Esophagus muscularis mucosa (tissue), 4 donors: ENCODE results near the gene ZNF341. TPM values are rescaled to one million over a fixed set of nuclear protein-coding genes. Genes with fewer than 3 reads are reported as not detected.

Experiments
- DNase-seq: peaks from one replicate; pipeline ENCODE4 v3.0.0-alpha.2; 2017; ENCODE audit errors: extremely low spot score
- H3K27ac ChIP-seq, 4 donors: fragments of 200-600 bp; sonication (generic); replicated peaks in 1 of 4; 1 replicate in 3 of 4; 2 replicates in 1 of 4; pipeline ENCODE4 v1.5.1; 2016 to 2019; ENCODE audit warnings: mild to moderate bottlenecking in 1 of 4
- H3K27me3 ChIP-seq, 4 donors: fragments of 200-600 bp; sonication (generic); one replicate each; pipeline versions ENCODE4 v1.5.1 to v1.6.0; 2016 to 2019
- H3K36me3 ChIP-seq, 4 donors: fragments of 200-600 bp; sonication (generic); one replicate each; pipeline ENCODE4 v1.5.1; 2016 to 2019
- H3K4me1 ChIP-seq, 4 donors: fragments of 200-600 bp; sonication (generic); one replicate each; pipeline ENCODE4 v1.5.1; 2016 to 2019
- H3K4me3 ChIP-seq, 4 donors: fragments of 200-600 bp; sonication (generic); 1 replicate in 2 of 4; 2 replicates in 2 of 4; pipeline ENCODE4 v1.5.1; 2016 to 2019; ENCODE audit warnings: mild to moderate bottlenecking in 4 of 4, moderate library complexity in 1 of 4
- H3K9me3 ChIP-seq, 4 donors: fragments of 200-600 bp; sonication (generic); 1 replicate in 3 of 4; 2 replicates in 1 of 4; pipeline ENCODE4 v1.5.1; 2016 to 2019
- CTCF ChIP-seq, 3 experiments: fragments of 200-600 bp in 2 of 3; fragments of 450-650 bp in 1 of 3; sonication (generic) in 2 of 3; IDR thresholded peaks; one replicate each; pipeline ENCODE4 v1.5.1; 2017 to 2019; ENCODE audit warnings: antibody characterized with exemption in 3 of 3, mild to moderate bottlenecking in 2 of 3, moderate library complexity in 1 of 3
- EP300 ChIP-seq: sonication (generic); formaldehyde crosslinking; IDR thresholded peaks from one replicate; pipeline ENCODE4 v1.6.1; 2017; ENCODE audit warnings: antibody characterized with exemption
- POLR2A ChIP-seq: fragments of 450-650 bp; IDR thresholded peaks from one replicate; pipeline ENCODE4 v1.6.1; 2017; ENCODE audit warnings: antibody characterized with exemption, moderate library complexity, mild to moderate bottlenecking, low read depth
- POLR2AphosphoS5 ChIP-seq, 2 donors: sonication (generic); formaldehyde crosslinking; IDR thresholded peaks; one replicate each; pipeline ENCODE4 v1.6.1; 2017; ENCODE audit warnings: antibody characterized with exemption in 2 of 2
- WGBS: methylation state at CpG from one replicate; pipeline ENCODE4 v1.1.5; 2018; 5-methylcytosine and 5-hydroxymethylcytosine counted together
- intact Hi-C: fragments of 100-400 bp; cut with DNase I; formaldehyde crosslinking; loops from one replicate; pipeline ENCODE4 v1.15.1; 2023
- total RNA-seq, 4 donors: library from RNA; depleted of rRNA; stranded (reverse); fragments of >200 nt; gene quantifications; one replicate each; pipeline versions ENCODE4 v1.1.0 to v1.2.1, GENCODE V29; 2016

ZNF341 gene
- total RNA-seq, 4 donors from 2014 or later: 1.7 to 4.2 (median 3.4) TPM

GRCh38 chr20:33837096-33837830 is 105.5 kb downstream of the ZNF341 start:
- TF ChIP-seq POLR2AphosphoS5 (IDR thresholded peaks at IDR 0.05): no peak
- TF ChIP-seq POLR2A: no peak
- TF ChIP-seq EP300: no peak
- no peak for TF ChIP-seq CTCF (IDR thresholded peaks at IDR 0.05)
- Histone ChIP-seq H3K27ac (no peak overlapping the region), H3K27me3 (no peaks in the 10 kb centered on the region), H3K9me3 (no peaks in the 10 kb centered on the region), H3K4me1 (peaks cover 83 to 95% (median 90%) of the 10 kb centered on the region in 4 donors), H3K36me3 (peaks cover 0 to 3% (median 0%) of the 10 kb centered on the region in 4 donors), H3K4me3 (no peak overlapping the region)
- intact Hi-C loops: no loop called here
- 86% methylated on average over 5 of the region's 5 CpGs for WGBS
- DNase-seq: no peak

- no peak for DNase-seq
- H3K9me3 ChIP-seq: no peaks in the 10 kb centered on the region
- WGBS: 85% methylated on average over 8 of the region's 8 CpGs
- H3K4me3 ChIP-seq: no peak overlapping the region
- TF ChIP-seq POLR2AphosphoS5 (IDR thresholded peaks at IDR 0.05): no peak
- no peak for TF ChIP-seq EP300
- TF ChIP-seq POLR2A: no peak
- TF ChIP-seq CTCF (IDR thresholded peaks at IDR 0.05): no peak
- intact Hi-C loops: no loop called here
- H3K27ac ChIP-seq: no peak overlapping the region
- peaks cover 85 to 95% (median 90%) of the 10 kb centered on the region in 4 donors for H3K4me1 ChIP-seq
- H3K36me3 ChIP-seq: peaks cover 0 to 3% (median 0%) of the 10 kb centered on the region in 4 donors
- no peaks in the 10 kb centered on the region for H3K27me3 ChIP-seq
Measured at GRCh38 chr20:33838035-33838864, 106.5 kb downstream of the ZNF341 start.

GRCh38 chr20:33839591-33839990 is 107.8 kb downstream of the ZNF341 start:
- Histone ChIP-seq H3K27ac (no peak overlapping the region), H3K27me3 (no peaks in the 10 kb centered on the region), H3K4me1 (peaks cover 80 to 94% (median 91%) of the 10 kb centered on the region in 4 donors), H3K9me3 (no peaks in the 10 kb centered on the region), H3K4me3 (no peak overlapping the region), H3K36me3 (peaks cover 0 to 3% (median 0%) of the 10 kb centered on the region in 4 donors)
- no peak for TF ChIP-seq POLR2AphosphoS5 (IDR thresholded peaks at IDR 0.05)
- no peak for TF ChIP-seq CTCF (IDR thresholded peaks at IDR 0.05)
- no peak for TF ChIP-seq EP300
- TF ChIP-seq POLR2A: no peak
- WGBS: 66% methylated on average over 3 of the region's 3 CpGs
- no peak for DNase-seq
- intact Hi-C loops: no loop called here

- 92% methylated on average over 7 of the region's 7 CpGs for WGBS
- H3K36me3 ChIP-seq: no peaks in the 10 kb centered on the region
- no peak overlapping the region for H3K27ac ChIP-seq
- no peak for DNase-seq
- H3K4me3 ChIP-seq: no peak overlapping the region
- H3K4me1 ChIP-seq: peaks cover 80 to 92% (median 91%) of the 10 kb centered on the region in 4 donors
- intact Hi-C loops: no loop called here
- TF ChIP-seq CTCF (IDR thresholded peaks at IDR 0.05) (no peak), POLR2AphosphoS5 (IDR thresholded peaks at IDR 0.05) (no peak), EP300 (no peak)
- H3K27me3 ChIP-seq: no peaks in the 10 kb centered on the region
- no peaks in the 10 kb centered on the region for H3K9me3 ChIP-seq
Measured at GRCh38 chr20:33840160-33840559, 108.4 kb downstream of the ZNF341 start.
